ENCODE measurements around the gene IKZF1. TPM values are rescaled to one million over a fixed set of nuclear protein-coding genes. Genes with fewer than 3 reads are reported as not detected.

The IKZF1 gene
- total and polyA plus RNA-seq, 2 of the 4 experiments (the other 2 are of a cell fraction): not detected

- TF ChIP-seq MAFK (IDR thresholded peaks at IDR 0.05; ENCODE audit: low read depth, low read length): no peak
- no peak for TF ChIP-seq USF2 (IDR thresholded peaks at IDR 0.05; ENCODE audit: low read depth, low read length)
- TF ChIP-seq CHD1 (IDR thresholded peaks at IDR 0.05; ENCODE audit: low read depth, low read length): no peak
- no peak for TF ChIP-seq NFE2L2 (IDR thresholded peaks at IDR 0.05; ENCODE audit: low read depth, low read length)
- TF ChIP-seq RAD21 (IDR thresholded peaks at IDR 0.05; ENCODE audit: low read length): no peak
- no peak for TF ChIP-seq CTCF (conservative IDR thresholded peaks at IDR 0.05; ENCODE audit: low read depth, low read length)
- no peak for TF ChIP-seq MXI1 (IDR thresholded peaks at IDR 0.05; ENCODE audit: borderline replicate concordance, low read depth, low read length)
- no peak for TF ChIP-seq RFX5 (IDR thresholded peaks at IDR 0.05; ENCODE audit: low read depth, low read length)
- no peak for TF ChIP-seq SMC3 (IDR thresholded peaks at IDR 0.05; ENCODE audit: low read depth, low read length)
- no peak for TF ChIP-seq CEBPB (IDR thresholded peaks at IDR 0.05; ENCODE audit: low read depth, low read length)
- no peak for TF ChIP-seq FOS (IDR thresholded peaks at IDR 0.05; ENCODE audit: low read depth, low read length)
- no peak for TF ChIP-seq POLR2A (IDR thresholded peaks at IDR 0.05; ENCODE audit: low read depth, low read length)
- no peak for TF ChIP-seq ELK1 (IDR thresholded peaks at IDR 0.05; ENCODE audit: borderline replicate concordance, low read depth, low read length)
- no peak for TF ChIP-seq MAZ (IDR thresholded peaks at IDR 0.05; ENCODE audit: borderline replicate concordance, low read depth, low read length)
- no peak for TF ChIP-seq BHLHE40 (IDR thresholded peaks at IDR 0.05; ENCODE audit: low read depth, low read length)
- TF ChIP-seq RCOR1 (IDR thresholded peaks at IDR 0.05; ENCODE audit: insufficient replicate concordance, low read length): no peak
- Histone ChIP-seq H3K9me1 (ENCODE audit: insufficient read depth, low read length) (peaks cover 2% of the 10 kb centered on the region; the same call in 1 of the 2 replicates), H2AK5ac (ENCODE audit: low read depth, low read length) (no peak overlapping the region), H2BK20ac (ENCODE audit: low read depth, low read length) (no peak overlapping the region), H3K36me3 (ENCODE audit: control insufficient read depth, insufficient read depth, low read length) (no peaks in the 10 kb centered on the region), H3K56ac (ENCODE audit: extremely low read depth, insufficient read depth, low read length) (no peak overlapping the region), H4K20me1 (ENCODE audit: insufficient read depth, low read length) (no peaks in the 10 kb centered on the region), H3K14ac (replicated peaks; ENCODE audit: low read depth, low read length) (no peak overlapping the region), H3K9me3 (ENCODE audit: control insufficient read depth, insufficient read depth, low read length) (no peaks in the 10 kb centered on the region), H2AK9ac (replicated peaks; ENCODE audit: low read depth, low read length, poor library complexity) (no peak overlapping the region), H2BK120ac (ENCODE audit: low read depth, low read length) (no peak overlapping the region), H2BK15ac (ENCODE audit: low read depth, low read length) (no peak overlapping the region), H3K4me2 (ENCODE audit: low read depth, low read length) (no peak overlapping the region), H3K27me3 (ENCODE audit: control insufficient read depth, insufficient read depth, low read length) (no peaks in the 10 kb centered on the region), H3K23ac (ENCODE audit: low read depth, low read length) (no peak overlapping the region), H3K4me1 (ENCODE audit: control insufficient read depth, insufficient read depth, low read length) (no peaks in the 10 kb centered on the region), H3K4ac (ENCODE audit: low read depth, low read length) (no peak overlapping the region), H2AFZ (replicated peaks; ENCODE audit: low read length, poor library complexity) (no peak overlapping the region), H3K79me1 (ENCODE audit: low read depth in 1 of 2, low read length in 2 of 2) (no peaks in the 10 kb centered on the region), H3K4me3 (ENCODE audit: insufficient read depth, low read depth, low read length) (no peak overlapping the region), H3K9ac (ENCODE audit: low read depth, low read length) (no peak overlapping the region), H2BK5ac (ENCODE audit: low read depth, low read length, poor library complexity, severe bottlenecking) (no peak overlapping the region), H3K27ac (ENCODE audit: insufficient read depth, low read length) (no peak overlapping the region), H3K18ac (ENCODE audit: low read depth, low read length) (no peak overlapping the region), H4K8ac (ENCODE audit: low read depth in 2 of 2, low read length in 2 of 2) (no peak overlapping the region), H4K91ac (ENCODE audit: insufficient read depth, low read depth, low read length) (no peak overlapping the region), H4K5ac (ENCODE audit: low read depth, low read length) (no peak overlapping the region)
- CTCF ChIA-PET: interaction anchor here (0.5 kb wide), 1 partner anchor 274 kb away, joined by 4 read pairs; no protein-coding TSS in a partner anchor
- in situ Hi-C loops (cut with MboI; ENCODE audit: low sequenced_read_pairs) (no loop called here), intact Hi-C loops (cut with micrococcal nuclease) (no loop called here), dilution Hi-C loops (cut with HindIII; ENCODE audit: low sequenced_read_pairs, unreplicated experiment) (no loop called here)
- DNase-seq (no peak), ATAC-seq (ENCODE audit: low read depth) (no peak)
- POLR2A ChIA-PET (ENCODE audit: unreplicated experiment): no interaction called here
- no CpG with 5 or more reads among the region's 5 CpGs for WGBS, 2 experiments (ENCODE audit: extremely low coverage in 2 of 2, insufficient read length in 1 of 2)
- no TSS peak for BruUV-seq (replicated peaks)
Measured at GRCh38 chr7:50426280-50427045, 121.9 kb downstream of the IKZF1 start.
